DOHH2 (cell line): Measurements from ENCODE around the gene ID2.

Source experiments
- H3F3A ChIP-seq: fragments of 200-600 bp; sonication (generic), shearing (Covaris generic); 2 replicates; pipeline ENCODE4 v1.6.0; 2016; ENCODE audit warnings: antibody characterized with exemption, mild to moderate bottlenecking; ENCODE audit not compliant: control insufficient read depth, insufficient read depth
- H3K27ac ChIP-seq: fragments of 200-600 bp; sonication (generic); 2 replicates; pipeline ENCODE4 v1.5.1; 2014; ENCODE audit warnings: low read depth, mild to moderate bottlenecking, low read length, moderate library complexity
- H3K27me3 ChIP-seq: fragments of 200-600 bp; sonication (generic); 2 replicates; pipeline ENCODE4 v1.6.1; 2014; ENCODE audit warnings: mild to moderate bottlenecking, low read length, mixed read lengths; ENCODE audit not compliant: control insufficient read depth
- H3K36me3 ChIP-seq: fragments of 200-600 bp; sonication (generic); 2 replicates; pipeline ENCODE4 v1.6.1; 2014; ENCODE audit warnings: mild to moderate bottlenecking, low read length, moderate library complexity, mixed read lengths; ENCODE audit not compliant: control insufficient read depth
- H3K4me1 ChIP-seq: fragments of 200-600 bp; sonication (generic); 2 replicates; pipeline ENCODE4 v1.6.1; 2014; ENCODE audit warnings: mild to moderate bottlenecking, low read length, mixed read lengths; ENCODE audit not compliant: control insufficient read depth
- H3K4me2 ChIP-seq: fragments of 200-600 bp; sonication (generic); 2 replicates; pipeline ENCODE4 v1.6.0; 2014; ENCODE audit warnings: mild to moderate bottlenecking, low read length, moderate library complexity
- H3K4me3 ChIP-seq: fragments of 200-600 bp; sonication (generic); 2 replicates; pipeline ENCODE4 v1.5.1; 2014; ENCODE audit warnings: mild to moderate bottlenecking, low read length, mixed read lengths
- H3K79me2 ChIP-seq: fragments of 200-600 bp; sonication (generic); 2 replicates; pipeline ENCODE4 v1.6.1; 2014; ENCODE audit warnings: mild to moderate bottlenecking, low read length, mixed read lengths; ENCODE audit not compliant: control insufficient read depth
- H3K9me2 ChIP-seq: fragments of 200-600 bp; sonication (generic); replicated peaks from 2 replicates; pipeline ENCODE4 v1.6.1; 2014; ENCODE audit warnings: mild to moderate bottlenecking, low read length, mixed read lengths; ENCODE audit not compliant: control insufficient read depth
- H3K9me3 ChIP-seq: fragments of 200-600 bp; sonication (generic); 2 replicates; pipeline ENCODE4 v1.6.1; 2014; ENCODE audit warnings: antibody characterized with exemption, low read length, mixed read lengths; ENCODE audit not compliant: control insufficient read depth, insufficient read depth
- H4K20me1 ChIP-seq: fragments of 200-600 bp; sonication (generic); 2 replicates; pipeline ENCODE4 v1.6.0; 2014; ENCODE audit warnings: low read depth, mild to moderate bottlenecking, antibody characterized with exemption, low read length, moderate library complexity; ENCODE audit not compliant: control insufficient read depth, insufficient read depth
- CTCF ChIP-seq: fragments of 200-600 bp; sonication (generic); IDR thresholded peaks from one replicate; pipeline ENCODE4 v1.5.1; 2014; ENCODE audit warnings: antibody characterized with exemption, mild to moderate bottlenecking, low read depth, low read length; ENCODE audit not compliant: poor library complexity, severe bottlenecking
- EZH2phosphoT487 ChIP-seq: fragments of 200-600 bp; sonication (generic); IDR thresholded peaks from 2 replicates; pipeline ENCODE4 v1.6.1; 2017; ENCODE audit warnings: borderline replicate concordance, mild to moderate bottlenecking, antibody characterized with exemption, low read length, moderate library complexity, mixed read lengths

The ID2 gene, protein sequence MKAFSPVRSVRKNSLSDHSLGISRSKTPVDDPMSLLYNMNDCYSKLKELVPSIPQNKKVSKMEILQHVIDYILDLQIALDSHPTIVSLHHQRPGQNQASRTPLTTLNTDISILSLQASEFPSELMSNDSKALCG

DNA sequence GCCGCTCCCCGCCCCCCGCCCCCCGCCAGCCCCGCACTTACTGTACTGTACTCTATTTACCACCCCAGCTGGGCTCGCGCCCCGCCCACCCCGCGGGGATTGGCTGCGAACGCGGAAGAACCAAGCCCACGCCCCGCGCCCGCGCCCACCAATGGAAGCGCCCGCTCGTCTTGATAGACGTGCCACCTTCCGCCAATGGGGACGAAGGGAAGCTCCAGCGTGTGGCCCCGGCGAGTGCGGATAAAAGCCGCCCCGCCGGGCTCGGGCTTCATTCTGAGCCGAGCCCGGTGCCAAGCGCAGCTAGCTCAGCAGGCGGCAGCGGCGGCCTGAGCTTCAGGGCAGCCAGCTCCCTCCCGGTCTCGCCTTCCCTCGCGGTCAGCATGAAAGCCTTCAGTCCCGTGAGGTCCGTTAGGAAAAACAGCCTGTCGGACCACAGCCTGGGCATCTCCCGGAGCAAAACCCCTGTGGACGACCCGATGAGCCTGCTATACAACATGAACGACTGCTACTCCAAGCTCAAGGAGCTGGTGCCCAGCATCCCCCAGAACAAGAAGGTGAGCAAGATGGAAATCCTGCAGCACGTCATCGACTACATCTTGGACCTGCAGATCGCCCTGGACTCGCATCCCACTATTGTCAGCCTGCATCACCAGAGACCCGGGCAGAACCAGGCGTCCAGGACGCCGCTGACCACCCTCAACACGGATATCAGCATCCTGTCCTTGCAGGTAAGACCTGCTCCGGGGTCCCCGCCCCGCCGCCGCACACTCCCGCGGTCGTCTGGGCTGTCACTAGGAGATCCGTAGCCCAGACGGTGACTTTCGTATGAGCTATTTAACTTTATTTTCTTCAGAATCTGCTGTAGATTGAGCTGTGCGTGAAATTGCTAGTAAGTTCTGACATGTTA, at the start of gene ID2:
ID2 (plus strand) TSS at position 271 of the 907 bp plus-strand sequence; CDS start at position 381, 110 bp downstream.
- Histone ChIP-seq H4K20me1 (peaks cover 7% of the 10 kb centered on the region; the same call in 1 of the 2 replicates), H3K79me2 (peaks cover 37% of the 10 kb centered on the region), H3F3A (peaks cover 34% of the 10 kb centered on the region), H3K9me3 (no peaks in the 10 kb centered on the region), H3K27me3 (peaks cover 11% of the 10 kb centered on the region), H3K9me2 (no peaks in the 10 kb centered on the region), H3K4me1 (peaks cover 50% of the 10 kb centered on the region), H3K36me3 (peaks cover 18% of the 10 kb centered on the region), H3K27ac (peak within 1 kb of the TSS; percentile 79), H3K4me2 (peak within 1 kb of the TSS; percentile 90), H3K4me3 (peak within 1 kb of the TSS; percentile 85)
- no peak for TF ChIP-seq CTCF
- no peak for TF ChIP-seq EZH2phosphoT487

- peaks cover 7% of the 10 kb centered on the region; the same call in 1 of the 2 replicates for H3K79me2 ChIP-seq
- peaks cover 10% of the 10 kb centered on the region for H3F3A ChIP-seq
- H3K27me3 ChIP-seq: no peaks in the 10 kb centered on the region
- TF ChIP-seq CTCF: no peak
- no peak for TF ChIP-seq EZH2phosphoT487
- H3K27ac ChIP-seq: no peak overlapping the region
- H3K9me3 ChIP-seq: no peaks in the 10 kb centered on the region
- H3K4me3 ChIP-seq: no peak overlapping the region
- H4K20me1 ChIP-seq: no peaks in the 10 kb centered on the region
- H3K36me3 ChIP-seq: no peaks in the 10 kb centered on the region
- H3K9me2 ChIP-seq: no peaks in the 10 kb centered on the region
- H3K4me2 ChIP-seq: no peak overlapping the region
- H3K4me1 ChIP-seq: peaks cover 56% of the 10 kb centered on the region
Observed at GRCh38 chr2:8632755-8633154, 49.1 kb upstream of the ID2 start.

DNA sequence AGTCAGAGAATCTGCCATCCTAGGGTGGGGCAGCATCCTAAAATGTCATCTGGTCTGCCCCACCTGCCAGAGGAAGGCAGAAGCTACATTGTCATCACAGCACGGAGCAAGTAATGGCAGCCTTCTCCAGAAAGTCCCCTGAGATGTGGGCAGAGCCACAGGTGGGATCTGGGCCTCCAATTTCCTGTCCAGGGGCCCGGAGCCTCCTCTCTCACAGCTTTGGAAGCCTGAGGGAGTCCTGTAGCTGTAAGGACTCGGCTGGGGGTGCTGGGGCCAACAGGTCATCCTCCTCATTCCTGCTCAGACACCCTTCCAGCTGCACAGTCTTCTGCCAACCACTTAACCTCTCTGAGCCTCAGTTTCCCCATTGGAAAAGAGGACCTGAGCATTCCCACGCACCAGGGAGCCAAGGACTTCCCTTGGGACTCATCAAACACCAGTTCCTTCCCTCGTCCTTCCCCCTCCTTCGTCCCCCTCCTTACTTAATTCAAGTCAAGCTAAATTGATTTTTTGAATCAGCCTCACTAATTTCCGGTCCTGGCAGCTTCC, 48.6 kb upstream of the ID2 start:
- no peak overlapping the region for H3K4me3 ChIP-seq
- H3K4me2 ChIP-seq: no peak overlapping the region
- H3K9me3 ChIP-seq: no peaks in the 10 kb centered on the region

More for the DNA sequence above, 48.6 kb upstream of the ID2 start:
- H3K36me3 ChIP-seq: no peaks in the 10 kb centered on the region
- H3K27me3 ChIP-seq: no peaks in the 10 kb centered on the region
- H3K9me2 ChIP-seq: no peaks in the 10 kb centered on the region
- H3K4me1 ChIP-seq: peaks cover 51% of the 10 kb centered on the region
- H3F3A ChIP-seq: peaks cover 10% of the 10 kb centered on the region
- H4K20me1 ChIP-seq: no peaks in the 10 kb centered on the region
- H3K79me2 ChIP-seq: peaks cover 7% of the 10 kb centered on the region; the same call in 1 of the 2 replicates
- no peak overlapping the region for H3K27ac ChIP-seq
- TF ChIP-seq EZH2phosphoT487 (no peak), CTCF (no peak)
